H9 (cell line): ENCODE measurements around the gene GPR146. TPM values are rescaled to one million over a fixed set of nuclear protein-coding genes. Genes with fewer than 3 reads are reported as not detected.

Experiments used
- DNase-seq: peaks from one replicate; pipeline ENCODE4 v3.0.0-alpha.2; 2017
- H2AFZ ChIP-seq: one replicate; pipeline ENCODE4 v1.6.1; 2013; ENCODE audit warnings: mild to moderate bottlenecking, low read length, control low read depth, moderate library complexity
- H2AK5ac ChIP-seq: 2 replicates; pipeline ENCODE4 v1.6.1; 2013; ENCODE audit warnings: low read length, control low read depth, mixed read lengths; ENCODE audit not compliant: insufficient read length
- H2BK120ac ChIP-seq: one replicate; pipeline ENCODE4 v1.6.1; 2013; ENCODE audit warnings: low read depth, mild to moderate bottlenecking, low read length, control low read depth, inconsistent platforms; ENCODE audit not compliant: poor library complexity, severe bottlenecking
- H2BK12ac ChIP-seq: 2 replicates; pipeline ENCODE4 v1.6.1; 2013; ENCODE audit warnings: low read length, control low read depth, mixed read lengths, low read depth; ENCODE audit not compliant: insufficient read length
- H2BK15ac ChIP-seq: 2 replicates; pipeline ENCODE4 v1.6.1; 2013; ENCODE audit warnings: low read depth, low read length, control low read depth
- H2BK20ac ChIP-seq: one replicate; pipeline ENCODE4 v1.6.1; 2013; ENCODE audit warnings: low read depth, mild to moderate bottlenecking, low read length, control low read depth, inconsistent platforms; ENCODE audit not compliant: poor library complexity, severe bottlenecking
- H2BK5ac ChIP-seq: 2 replicates; pipeline ENCODE4 v1.6.1; 2013; ENCODE audit warnings: low read length, control low read depth, mixed read lengths; ENCODE audit not compliant: insufficient read length
- H3K14ac ChIP-seq: 2 replicates; pipeline ENCODE4 v1.6.1; 2013; ENCODE audit warnings: low read length, control low read depth; ENCODE audit not compliant: insufficient read depth
- H3K18ac ChIP-seq: 2 replicates; pipeline ENCODE4 v1.6.1; 2013; ENCODE audit warnings: low read depth, mild to moderate bottlenecking, mixed read lengths, low read length, control low read depth; ENCODE audit not compliant: insufficient read length
- H3K23ac ChIP-seq: 2 replicates; pipeline ENCODE4 v1.6.1; 2013; ENCODE audit warnings: low read length, control low read depth, mixed read lengths, low read depth; ENCODE audit not compliant: insufficient read length
- H3K23me2 ChIP-seq: 2 replicates; pipeline ENCODE4 v1.6.1; 2013; ENCODE audit warnings: low read depth, mild to moderate bottlenecking, mixed read lengths, low read length, control low read depth; ENCODE audit not compliant: insufficient read length, poor library complexity, severe bottlenecking
- H3K27ac ChIP-seq: 2 replicates; pipeline ENCODE4 v1.5.1; 2013; ENCODE audit warnings: low read length, control low read depth, mixed read lengths, low read depth; ENCODE audit not compliant: insufficient read length
- H3K27me3 ChIP-seq: 2 replicates; pipeline ENCODE4 v1.6.1; 2013; ENCODE audit warnings: low read length, control low read depth, inconsistent platforms; ENCODE audit not compliant: insufficient read depth
- H3K4ac ChIP-seq: 2 replicates; pipeline ENCODE4 v1.6.1; 2013; ENCODE audit warnings: low read depth, mild to moderate bottlenecking, control low read depth, inconsistent platforms, low read length, moderate library complexity
- H3K4me1 ChIP-seq: 2 replicates; pipeline ENCODE4 v1.6.1; 2013; ENCODE audit warnings: low read length, control low read depth, inconsistent platforms; ENCODE audit not compliant: insufficient read depth
- H3K4me2 ChIP-seq: 2 replicates; pipeline ENCODE4 v1.6.1; 2013; ENCODE audit warnings: low read length, control low read depth, mixed read lengths; ENCODE audit not compliant: insufficient read length, insufficient read depth
- H3K56ac ChIP-seq: 2 replicates; pipeline ENCODE4 v1.6.1; 2013; ENCODE audit warnings: low read depth, mild to moderate bottlenecking, mixed read lengths, low read length, control low read depth; ENCODE audit not compliant: insufficient read length
- H3K79me1 ChIP-seq: 2 replicates; pipeline ENCODE4 v1.6.1; 2013; ENCODE audit warnings: low read depth, mild to moderate bottlenecking, moderate library complexity, low read length, control low read depth, inconsistent platforms; ENCODE audit not compliant: insufficient read depth, poor library complexity, severe bottlenecking
- H3K79me2 ChIP-seq: 2 replicates; pipeline ENCODE4 v1.6.1; 2013; ENCODE audit warnings: low read length, control low read depth, inconsistent platforms; ENCODE audit not compliant: insufficient read depth
- H3K9ac ChIP-seq: 2 replicates; pipeline ENCODE4 v1.6.1; 2013; ENCODE audit warnings: low read length, control low read depth, mixed read lengths; ENCODE audit not compliant: insufficient read length; ENCODE audit errors: extremely low read depth
- H3K9me3 ChIP-seq: one replicate; pipeline ENCODE4 v1.6.1; 2013; ENCODE audit warnings: low read depth, low read length, inconsistent platforms; ENCODE audit not compliant: control insufficient read depth
- H3T11ph ChIP-seq: one replicate; pipeline ENCODE4 v1.6.1; 2013; ENCODE audit warnings: mild to moderate bottlenecking, low read length, control low read depth, inconsistent platforms
- H4K20me1 ChIP-seq: one replicate; pipeline ENCODE4 v1.6.1; 2013; ENCODE audit not compliant: control insufficient read depth, insufficient read length, insufficient read depth
- H4K5ac ChIP-seq: 2 replicates; pipeline ENCODE4 v1.6.1; 2013; ENCODE audit warnings: low read depth, mild to moderate bottlenecking, mixed read lengths, low read length, control low read depth; ENCODE audit not compliant: insufficient read length
- H4K8ac ChIP-seq: replicated peaks from 2 replicates; pipeline ENCODE4 v1.6.1; 2013; ENCODE audit warnings: low read length, control low read depth, mixed read lengths, low read depth; ENCODE audit not compliant: insufficient read length
- H4K91ac ChIP-seq: 2 replicates; pipeline ENCODE4 v1.6.1; 2013; ENCODE audit warnings: low read depth, mild to moderate bottlenecking, moderate library complexity, mixed read lengths, low read length, control low read depth; ENCODE audit not compliant: insufficient read length
- H3K27ac Mint-ChIP-seq, 3 experiments: 2 replicates in 2 of 3; 3 replicates in 1 of 3; pipeline ENCODE4 v1.8.0; 2020 to 2021; ENCODE audit warnings: mixed read lengths in 3 of 3, mild to moderate bottlenecking in 1 of 3, moderate library complexity in 1 of 3
- H3K27me3 Mint-ChIP-seq: 2 replicates; pipeline ENCODE4 v1.8.0; 2021; ENCODE audit warnings: low read depth, mild to moderate bottlenecking, moderate library complexity, mixed read lengths
- H3K36me3 Mint-ChIP-seq, 3 experiments: 2 replicates in 2 of 3; 3 replicates in 1 of 3; pipeline ENCODE4 v1.8.0; 2020 to 2021; ENCODE audit warnings: low read depth in 3 of 3, mixed read lengths in 3 of 3; ENCODE audit not compliant: insufficient read depth in 1 of 3
- H3K4me1 Mint-ChIP-seq, 2 experiments: 2 replicates each; pipeline ENCODE4 v1.8.0; 2020; ENCODE audit warnings: mixed read lengths in 2 of 2
- H3K4me3 Mint-ChIP-seq, 2 experiments: 2 replicates in 1 of 2; 3 replicates in 1 of 2; pipeline ENCODE4 v1.8.0; 2020 to 2021; ENCODE audit warnings: mild to moderate bottlenecking in 2 of 2, mixed read lengths in 2 of 2, moderate library complexity in 1 of 2
- H3K9me3 Mint-ChIP-seq, 2 experiments: 2 replicates in 1 of 2; 3 replicates in 1 of 2; pipeline ENCODE4 v1.8.0; 2020; ENCODE audit warnings: mild to moderate bottlenecking in 2 of 2, mixed read lengths in 2 of 2, moderate library complexity in 1 of 2
- WGBS: extraction: QIAGEN DNeasy Blood & Tissue Kit; methylation state at CpG from one replicate; pipeline ENCODE4 v1.1.7; 2013; ENCODE audit warnings: missing lambda C conversion rate, low lambda C conversion rate, mixed read lengths; ENCODE audit not compliant: insufficient read length; ENCODE audit errors: extremely low coverage; 5-methylcytosine and 5-hydroxymethylcytosine counted together
- total RNA-seq: library from RNA; stranded (reverse); gene quantifications from 2 replicates; pipeline ENCODE4 v1.2.1, GENCODE V29; 2021
- TF ChIP-seq, protein P1 (sequence below): fragments of 200-600 bp; sonication (generic); conservative IDR thresholded peaks from 3 replicates; pipeline ENCODE4 v1.8.0; 2021; ENCODE audit warnings: antibody characterized with exemption, mild to moderate bottlenecking

Gene GPR146
- total RNA-seq, 1 experiment from 2014 or later, result 1.4 TPM

DNA sequence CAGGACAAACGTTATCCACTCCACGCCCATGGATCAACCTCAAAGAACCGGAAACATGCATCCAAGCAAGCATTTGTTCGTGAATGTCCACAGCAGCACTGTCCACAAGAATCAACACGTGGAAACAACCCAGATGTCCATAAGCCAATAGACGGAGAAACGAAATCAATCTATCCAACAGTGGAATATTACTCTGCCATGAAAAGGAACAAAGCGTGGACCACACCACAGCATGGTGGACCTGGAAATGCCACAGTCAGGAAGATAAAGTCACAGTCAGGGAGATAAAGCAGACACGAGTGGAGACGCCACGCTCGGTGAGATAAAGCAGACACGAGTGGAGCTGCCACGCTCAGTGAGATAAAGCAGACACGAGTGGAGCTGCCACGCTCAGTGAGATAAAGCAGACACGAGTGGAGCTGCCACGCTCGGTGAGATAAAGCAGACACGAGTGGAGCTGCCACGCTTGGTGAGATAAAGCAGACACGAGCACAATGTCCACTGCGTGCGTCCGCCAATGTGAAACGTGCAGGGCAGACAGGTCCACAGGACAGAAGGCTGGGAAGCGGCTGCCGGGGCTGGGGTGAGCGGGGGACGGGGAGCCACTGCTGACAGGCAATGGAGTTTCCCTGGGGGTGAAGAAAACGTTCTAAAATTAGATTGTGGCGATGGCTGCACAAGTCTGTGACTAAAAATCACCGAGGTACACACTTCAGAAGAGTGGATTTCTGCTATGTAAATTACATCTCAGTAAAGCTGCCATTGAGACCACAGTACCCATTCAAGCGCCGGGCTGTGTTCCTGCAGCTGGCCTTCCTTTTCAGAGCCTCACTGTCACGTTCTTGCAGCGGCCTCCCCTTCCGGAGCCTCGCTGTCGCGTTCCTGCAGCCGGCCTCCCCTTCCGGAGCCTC is 54.2 kb downstream of the GPR146 start:
- Histone ChIP-seq H3K9ac (no peak overlapping the region), H2BK5ac (no peak overlapping the region), H3K79me2 (peaks cover 3% of the 10 kb centered on the region; the same call in 1 of the 2 replicates), H3K23ac (no peak overlapping the region), H3K23me2 (no peaks in the 10 kb centered on the region), H3K9me3 (no peaks in the 10 kb centered on the region), H3K4me2 (no peak overlapping the region), H3K56ac (no peak overlapping the region), H3K27me3 (no peaks in the 10 kb centered on the region), H3K79me1 (peaks cover 9% of the 10 kb centered on the region), H2AK5ac (no peak overlapping the region), H4K5ac (no peak overlapping the region), H2BK12ac (no peak overlapping the region), H3K4ac (no peak overlapping the region), H3K18ac (no peak overlapping the region), H2BK120ac (no peak overlapping the region), H2AFZ (no peak overlapping the region), H3K4me1 (no peaks in the 10 kb centered on the region), H2BK20ac (no peak overlapping the region), H2BK15ac (no peak overlapping the region; the same call in 1 of the 2 replicates), H3K27ac (no peak overlapping the region), H4K8ac (no peak overlapping the region), H4K91ac (no peak overlapping the region), H3T11ph (no peak overlapping the region), H3K14ac (no peak overlapping the region), H4K20me1 (no peaks in the 10 kb centered on the region)
- no peak overlapping the region for H3K27ac Mint-ChIP-seq
- no peaks in the 10 kb centered on the region for H3K9me3 Mint-ChIP-seq
- H3K4me3 Mint-ChIP-seq, result no peak overlapping the region
- TF ChIP-seq, protein P1, sequence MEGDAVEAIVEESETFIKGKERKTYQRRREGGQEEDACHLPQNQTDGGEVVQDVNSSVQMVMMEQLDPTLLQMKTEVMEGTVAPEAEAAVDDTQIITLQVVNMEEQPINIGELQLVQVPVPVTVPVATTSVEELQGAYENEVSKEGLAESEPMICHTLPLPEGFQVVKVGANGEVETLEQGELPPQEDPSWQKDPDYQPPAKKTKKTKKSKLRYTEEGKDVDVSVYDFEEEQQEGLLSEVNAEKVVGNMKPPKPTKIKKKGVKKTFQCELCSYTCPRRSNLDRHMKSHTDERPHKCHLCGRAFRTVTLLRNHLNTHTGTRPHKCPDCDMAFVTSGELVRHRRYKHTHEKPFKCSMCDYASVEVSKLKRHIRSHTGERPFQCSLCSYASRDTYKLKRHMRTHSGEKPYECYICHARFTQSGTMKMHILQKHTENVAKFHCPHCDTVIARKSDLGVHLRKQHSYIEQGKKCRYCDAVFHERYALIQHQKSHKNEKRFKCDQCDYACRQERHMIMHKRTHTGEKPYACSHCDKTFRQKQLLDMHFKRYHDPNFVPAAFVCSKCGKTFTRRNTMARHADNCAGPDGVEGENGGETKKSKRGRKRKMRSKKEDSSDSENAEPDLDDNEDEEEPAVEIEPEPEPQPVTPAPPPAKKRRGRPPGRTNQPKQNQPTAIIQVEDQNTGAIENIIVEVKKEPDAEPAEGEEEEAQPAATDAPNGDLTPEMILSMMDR, result no peak
- DNase-seq, result no peak
- no CpG with 5 or more reads among the region's 43 CpGs for WGBS
- H3K36me3 Mint-ChIP-seq, result peaks cover 5 to 19% (median 13%) of the 10 kb centered on the region in 3 experiments; a peak in 6 of 7 replicates
- no peaks in the 10 kb centered on the region for H3K4me1 Mint-ChIP-seq
- no peaks in the 10 kb centered on the region; the same call in 1 of the 2 replicates for H3K27me3 Mint-ChIP-seq
